ENCODE data around the gene TTC24.

TTC24 gene

DNA sequence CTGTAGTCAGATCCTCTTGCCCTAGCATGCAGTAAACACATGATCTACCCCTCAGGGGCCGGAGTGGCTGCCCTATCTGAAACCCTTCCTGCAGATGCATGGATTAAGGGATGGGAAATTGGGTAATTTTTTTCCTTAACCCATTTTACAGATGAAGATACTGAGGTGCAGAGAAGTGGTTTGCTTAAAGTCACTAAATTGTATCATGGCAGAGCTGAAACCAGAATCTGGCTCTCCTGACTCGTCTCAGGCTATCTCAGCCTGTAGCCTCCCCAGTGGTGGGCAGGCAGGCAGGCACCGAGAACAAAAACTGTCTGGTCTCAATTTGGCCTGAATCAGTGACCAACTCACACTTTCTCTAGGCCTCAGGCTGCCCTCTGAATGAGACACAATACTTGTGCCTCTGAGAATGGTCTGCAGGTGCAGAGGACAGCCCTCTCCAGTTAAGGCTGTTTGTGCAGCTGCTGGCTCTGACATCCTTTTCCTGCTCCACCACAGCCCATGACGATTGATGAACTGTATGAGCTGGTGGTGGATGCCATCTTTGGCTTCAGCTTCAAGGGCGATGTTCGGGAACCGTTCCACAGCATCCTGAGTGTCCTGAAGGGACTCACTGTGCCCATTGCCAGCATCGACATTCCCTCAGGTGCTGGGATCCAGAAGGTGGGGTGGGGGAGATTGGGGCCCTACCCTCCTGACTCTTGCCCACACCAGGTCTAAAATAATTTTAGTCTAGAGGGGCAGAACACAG, 13.6 kb downstream of the TTC24 start:
- Histone ChIP-seq H3K36me3 (ENCODE audit: control insufficient read depth in 4 of 4, insufficient read depth in 4 of 4, low read length in 3 of 4) (peaks cover 3 to 51% (median 41%) of the 10 kb centered on the region in 4 experiments), H3K4me3 (ENCODE audit: control insufficient read depth in 1 of 7, extremely low read depth in 1 of 7, insufficient read depth in 4 of 7, low read depth in 2 of 7, low read length in 6 of 7) (no peak overlapping the region), H3K27ac (ENCODE audit: insufficient read depth in 1 of 2, low read depth in 1 of 2, low read length in 2 of 2, poor library complexity in 1 of 2, severe bottlenecking in 2 of 2) (no peak overlapping the region), H3K4me1 (ENCODE audit: control extremely low read depth in 1 of 4, control insufficient read depth in 4 of 4, insufficient read depth in 4 of 4, low read length in 3 of 4) (peaks cover 5 to 20% (median 18%) of the 10 kb centered on the region in 4 experiments), H3K9me3 (ENCODE audit: control extremely low read depth in 1 of 5, control insufficient read depth in 4 of 5, insufficient read depth in 2 of 5, low read depth in 1 of 5, low read length in 4 of 5) (no peaks in the 10 kb centered on the region), H3K27me3 (replicated peaks in 2 of 5; ENCODE audit: control insufficient read depth in 4 of 5, insufficient read depth in 5 of 5, low read length in 4 of 5) (no peaks in the 10 kb centered on the region)
- 67% methylated on average over 3 of the region's 8 CpGs for WGBS (ENCODE audit: insufficient coverage)
- no peak for DNase-seq
- POLR2A ChIA-PET, result no interaction called here
- CTCF ChIA-PET, result interaction anchor here (1.1 to 4.3 kb wide), 7 partner anchors 11 to 32 kb away, joined by 3 to 19 read pairs (median 5); partner anchors contain the start of gene HAPLN2

DNA sequence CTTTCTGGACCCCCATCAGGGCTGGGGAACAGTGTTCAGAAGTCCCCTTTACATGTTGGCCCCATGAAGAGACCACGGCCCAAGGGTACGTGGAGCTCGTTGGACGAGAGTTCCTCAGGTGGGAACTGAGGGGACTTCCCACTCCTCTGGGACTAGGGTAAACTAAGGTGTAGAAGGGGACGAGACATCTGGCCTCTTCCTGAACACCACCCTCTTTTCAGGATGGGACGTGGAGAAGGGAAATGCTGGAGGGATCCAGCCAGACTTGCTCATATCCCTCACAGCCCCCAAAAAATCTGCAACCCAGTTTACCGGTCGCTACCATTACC, 14.1 kb downstream of the TTC24 start:
- Histone ChIP-seq H3K27ac (ENCODE audit: insufficient read depth in 1 of 2, low read depth in 1 of 2, low read length in 2 of 2, poor library complexity in 1 of 2, severe bottlenecking in 2 of 2) (no peak overlapping the region), H3K36me3 (ENCODE audit: control insufficient read depth in 4 of 4, insufficient read depth in 4 of 4, low read length in 3 of 4) (peaks cover 3 to 57% (median 44%) of the 10 kb centered on the region in 4 experiments), H3K27me3 (replicated peaks in 2 of 5; ENCODE audit: control insufficient read depth in 4 of 5, insufficient read depth in 5 of 5, low read length in 4 of 5) (no peaks in the 10 kb centered on the region), H3K4me1 (ENCODE audit: control extremely low read depth in 1 of 4, control insufficient read depth in 4 of 4, insufficient read depth in 4 of 4, low read length in 3 of 4) (peaks cover 5 to 20% (median 18%) of the 10 kb centered on the region in 4 experiments), H3K9me3 (ENCODE audit: control extremely low read depth in 1 of 5, control insufficient read depth in 4 of 5, insufficient read depth in 2 of 5, low read depth in 1 of 5, low read length in 4 of 5) (no peaks in the 10 kb centered on the region), H3K4me3 (ENCODE audit: control insufficient read depth in 1 of 7, extremely low read depth in 1 of 7, insufficient read depth in 4 of 7, low read depth in 2 of 7, low read length in 6 of 7) (no peak overlapping the region)
- 96% methylated on average over 8 of the region's 8 CpGs for WGBS (ENCODE audit: insufficient coverage)
- DNase-seq, result no peak
- CTCF ChIA-PET, result interaction anchor here (0.6 to 4.3 kb wide), 8 partner anchors 11 to 109 kb away, joined by 3 to 11 read pairs (median 4); partner anchors contain the start of gene HAPLN2
- POLR2A ChIA-PET, result no interaction called here

DNA sequence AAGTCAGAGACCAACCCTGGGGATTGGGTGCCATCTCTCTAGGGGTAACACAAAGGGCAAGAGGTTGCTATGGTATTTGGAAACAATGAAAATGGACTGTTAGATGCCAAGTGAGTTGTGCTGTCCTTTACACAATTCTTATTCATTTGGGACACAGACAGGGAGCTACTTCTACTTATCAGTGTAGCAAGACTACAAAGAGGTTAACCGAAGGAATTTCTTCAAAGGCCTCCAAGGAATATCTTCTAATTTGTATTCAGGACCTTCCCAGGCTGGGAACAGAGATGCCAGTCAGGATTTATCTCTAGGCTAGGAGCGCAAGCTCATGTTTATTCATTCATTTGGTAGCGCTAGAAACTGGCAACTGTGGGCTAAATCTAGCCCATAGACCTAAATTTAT, 14.7 kb downstream of the TTC24 start:
- no peaks in the 10 kb centered on the region for H3K9me3 ChIP-seq (ENCODE audit: control extremely low read depth in 1 of 5, control insufficient read depth in 4 of 5, insufficient read depth in 2 of 5, low read depth in 1 of 5, low read length in 4 of 5)
- 100% methylated on average over 3 of the region's 3 CpGs for WGBS (ENCODE audit: insufficient coverage)
- no peak overlapping the region for H3K27ac ChIP-seq (ENCODE audit: insufficient read depth in 1 of 2, low read depth in 1 of 2, low read length in 2 of 2, poor library complexity in 1 of 2, severe bottlenecking in 2 of 2)
- peaks cover 5 to 20% (median 18%) of the 10 kb centered on the region in 4 experiments for H3K4me1 ChIP-seq (ENCODE audit: control extremely low read depth in 1 of 4, control insufficient read depth in 4 of 4, insufficient read depth in 4 of 4, low read length in 3 of 4)
- H3K36me3 ChIP-seq (ENCODE audit: control insufficient read depth in 4 of 4, insufficient read depth in 4 of 4, low read length in 3 of 4), result peaks cover 3 to 61% (median 44%) of the 10 kb centered on the region in 4 experiments
- ChIA-PET POLR2A (no interaction called here), CTCF (interaction anchor here (0.6 to 4.3 kb wide), 10 partner anchors 9 to 109 kb away, joined by 3 to 11 read pairs (median 3); partner anchors contain the start of gene HAPLN2)
- no peak overlapping the region for H3K4me3 ChIP-seq (ENCODE audit: control insufficient read depth in 1 of 7, extremely low read depth in 1 of 7, insufficient read depth in 4 of 7, low read depth in 2 of 7, low read length in 6 of 7)
- no peak for DNase-seq
- H3K27me3 ChIP-seq (replicated peaks in 2 of 5; ENCODE audit: control insufficient read depth in 4 of 5, insufficient read depth in 5 of 5, low read length in 4 of 5), result no peaks in the 10 kb centered on the region

DNA sequence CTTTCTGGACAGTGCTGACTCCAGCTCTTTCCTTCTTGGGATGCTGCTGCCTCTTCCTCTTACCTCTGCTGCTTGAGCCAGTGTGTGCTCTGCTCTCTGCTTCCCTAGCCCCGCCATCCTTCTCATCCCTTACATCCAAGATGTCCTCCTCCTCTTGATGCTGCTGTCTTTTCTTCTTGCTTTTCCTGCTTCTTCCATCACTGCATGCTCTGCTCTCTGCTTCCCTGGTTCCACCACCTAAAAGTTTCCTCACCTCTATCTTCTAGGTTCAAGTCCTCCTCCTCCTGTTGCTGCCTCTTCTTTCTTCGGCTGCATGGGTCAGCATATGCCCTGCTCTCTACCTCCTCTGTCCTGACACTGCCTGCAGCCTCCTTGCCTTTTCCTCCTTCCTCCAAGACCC, 15.5 kb downstream of the TTC24 start:
- DNase-seq, result no peak
- H3K4me1 ChIP-seq (ENCODE audit: control extremely low read depth in 1 of 4, control insufficient read depth in 4 of 4, insufficient read depth in 4 of 4, low read length in 3 of 4), result peaks cover 8 to 26% (median 21%) of the 10 kb centered on the region in 4 experiments
- ChIA-PET CTCF (interaction anchor here (1.0 to 7.7 kb wide), 6 partner anchors 9 to 66 kb away, joined by 3 to 63 read pairs (median 4); no protein-coding TSS in a partner anchor), POLR2A (no interaction called here)
- H3K27ac ChIP-seq (ENCODE audit: insufficient read depth in 1 of 2, low read depth in 1 of 2, low read length in 2 of 2, poor library complexity in 1 of 2, severe bottlenecking in 2 of 2), result no peak overlapping the region
- H3K27me3 ChIP-seq (replicated peaks in 2 of 5; ENCODE audit: control insufficient read depth in 4 of 5, insufficient read depth in 5 of 5, low read length in 4 of 5), result no peaks in the 10 kb centered on the region
- H3K4me3 ChIP-seq (ENCODE audit: control insufficient read depth in 1 of 7, extremely low read depth in 1 of 7, insufficient read depth in 4 of 7, low read depth in 2 of 7, low read length in 6 of 7), result no peak overlapping the region
- H3K36me3 ChIP-seq (ENCODE audit: control insufficient read depth in 4 of 4, insufficient read depth in 4 of 4, low read length in 3 of 4), result peaks cover 3 to 65% (median 44%) of the 10 kb centered on the region in 4 experiments
- H3K9me3 ChIP-seq (ENCODE audit: control extremely low read depth in 1 of 5, control insufficient read depth in 4 of 5, insufficient read depth in 2 of 5, low read depth in 1 of 5, low read length in 4 of 5), result no peaks in the 10 kb centered on the region
- 100% methylated on average over 2 of the region's 2 CpGs for WGBS (ENCODE audit: insufficient coverage)

DNA sequence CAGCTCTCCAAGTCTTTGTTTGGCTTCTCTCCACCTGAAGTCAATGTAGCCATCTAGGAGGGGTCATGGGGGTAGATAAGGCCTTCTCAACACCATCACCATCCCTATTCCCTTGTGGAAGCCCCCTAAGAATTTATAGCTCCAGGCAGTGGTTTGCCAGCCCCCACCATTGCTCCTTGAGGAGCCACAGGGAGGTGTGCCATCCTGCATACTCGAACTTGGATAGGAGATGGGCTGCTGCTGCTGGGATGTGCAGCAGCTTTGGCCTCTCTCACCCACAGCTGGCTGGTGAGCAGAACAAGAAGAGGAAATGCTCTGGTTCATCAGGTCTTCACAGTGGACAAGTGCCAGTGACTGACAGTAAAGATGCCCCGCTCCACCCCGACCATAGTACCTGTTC, 16.9 kb downstream of the TTC24 start:
- POLR2A ChIA-PET, result interaction anchor here (0.6 kb wide), 1 partner anchor 29 kb away, joined by 3 read pairs; no protein-coding TSS in a partner anchor
- CTCF ChIA-PET, result interaction anchor here (1.6 to 7.7 kb wide), 3 partner anchors 9 to 13 kb away, joined by 5 to 63 read pairs (median 7); no protein-coding TSS in a partner anchor
- WGBS (ENCODE audit: insufficient coverage), result 80% methylated on average over 1 of the region's 3 CpGs
- Histone ChIP-seq H3K9me3 (ENCODE audit: control extremely low read depth in 1 of 5, control insufficient read depth in 4 of 5, insufficient read depth in 2 of 5, low read depth in 1 of 5, low read length in 4 of 5) (no peaks in the 10 kb centered on the region), H3K4me3 (ENCODE audit: control insufficient read depth in 1 of 7, extremely low read depth in 1 of 7, insufficient read depth in 4 of 7, low read depth in 2 of 7, low read length in 6 of 7) (no peak overlapping the region), H3K27me3 (replicated peaks in 2 of 5; ENCODE audit: control insufficient read depth in 4 of 5, insufficient read depth in 5 of 5, low read length in 4 of 5) (no peaks in the 10 kb centered on the region), H3K4me1 (ENCODE audit: control extremely low read depth in 1 of 4, control insufficient read depth in 4 of 4, insufficient read depth in 4 of 4, low read length in 3 of 4) (peaks cover 3 to 27% (median 26%) of the 10 kb centered on the region in 4 experiments), H3K27ac (ENCODE audit: insufficient read depth in 1 of 2, low read depth in 1 of 2, low read length in 2 of 2, poor library complexity in 1 of 2, severe bottlenecking in 2 of 2) (no peak overlapping the region), H3K36me3 (ENCODE audit: control insufficient read depth in 4 of 4, insufficient read depth in 4 of 4, low read length in 3 of 4) (peaks cover 3 to 65% (median 44%) of the 10 kb centered on the region in 4 experiments)
- no peak for DNase-seq

DNA sequence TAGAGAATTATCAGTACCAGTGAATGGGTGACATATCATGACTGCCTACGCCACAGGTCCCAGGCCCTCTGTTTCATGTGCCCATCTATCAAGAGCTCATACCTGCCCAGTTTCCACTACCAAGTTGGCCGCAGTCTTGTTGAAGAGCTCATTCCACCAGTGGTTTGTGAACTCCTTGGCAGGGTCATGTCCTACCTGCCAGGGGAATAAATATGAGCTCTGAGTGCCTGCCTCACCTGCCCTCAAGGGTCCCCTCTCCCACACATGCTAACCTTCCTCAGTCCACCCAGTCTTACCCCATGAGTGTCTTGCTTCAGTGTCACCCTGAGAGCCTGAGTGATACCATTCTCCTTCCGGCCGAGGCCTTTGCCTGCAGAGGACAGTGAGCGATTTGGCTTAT, 18.6 kb downstream of the TTC24 start:
- Histone ChIP-seq H3K27ac (ENCODE audit: insufficient read depth in 1 of 2, low read depth in 1 of 2, low read length in 2 of 2, poor library complexity in 1 of 2, severe bottlenecking in 2 of 2) (no peak overlapping the region), H3K36me3 (ENCODE audit: control insufficient read depth in 4 of 4, insufficient read depth in 4 of 4, low read length in 3 of 4) (peaks cover 3 to 63% (median 44%) of the 10 kb centered on the region in 4 experiments), H3K9me3 (ENCODE audit: control extremely low read depth in 1 of 5, control insufficient read depth in 4 of 5, insufficient read depth in 2 of 5, low read depth in 1 of 5, low read length in 4 of 5) (no peaks in the 10 kb centered on the region), H3K27me3 (replicated peaks in 2 of 5; ENCODE audit: control insufficient read depth in 4 of 5, insufficient read depth in 5 of 5, low read length in 4 of 5) (no peaks in the 10 kb centered on the region), H3K4me1 (ENCODE audit: control extremely low read depth in 1 of 4, control insufficient read depth in 4 of 4, insufficient read depth in 4 of 4, low read length in 3 of 4) (peaks cover 6 to 30% (median 23%) of the 10 kb centered on the region in 4 experiments), H3K4me3 (ENCODE audit: control insufficient read depth in 1 of 7, extremely low read depth in 1 of 7, insufficient read depth in 4 of 7, low read depth in 2 of 7, low read length in 6 of 7) (no peak overlapping the region)
- ChIA-PET CTCF (interaction anchor here (1.2 to 7.7 kb wide), 4 partner anchors 10 to 28 kb away, joined by 3 to 63 read pairs (median 7); no protein-coding TSS in a partner anchor), POLR2A (no interaction called here)
- no peak for DNase-seq
- WGBS (ENCODE audit: insufficient coverage), result 96% methylated on average over 5 of the region's 5 CpGs

All from common myeloid progenitor, CD34-positive (primary cell).